KOPT-K1 (cell line): ENCODE measurements around the gene SOX14.

Source experiments
- H3K27ac ChIP-seq: fragments of 200-600 bp; sonication (generic); 2 replicates; pipeline ENCODE4 v1.5.1; 2016; ENCODE audit warnings: antibody characterized with exemption, mild to moderate bottlenecking, low read depth, low read length; ENCODE audit not compliant: poor library complexity, severe bottlenecking
- H3K36me3 ChIP-seq: fragments of 200-600 bp; sonication (generic); 2 replicates; pipeline ENCODE4 v1.5.1; 2017; ENCODE audit warnings: antibody characterized with exemption, mild to moderate bottlenecking, low read length, moderate library complexity; ENCODE audit not compliant: insufficient read depth
- H3K9me3 ChIP-seq: fragments of 200-600 bp; sonication (generic); 2 replicates; pipeline ENCODE4 v1.5.1; 2017; ENCODE audit warnings: antibody characterized with exemption, low read length, mild to moderate bottlenecking; ENCODE audit not compliant: insufficient read depth, poor library complexity, severe bottlenecking

Gene SOX14

GRCh38 chr3:137764001-137764433 lies at the start of gene SOX14:
Gene SOX14 (plus strand): TSS chr3:137764315. CDS start chr3:137764785, 470 bp downstream.
- no peak within 1 kb of the TSS for H3K27ac ChIP-seq
- peaks cover 10% of the 10 kb centered on the region for H3K9me3 ChIP-seq
- H3K36me3 ChIP-seq: no peaks in the 10 kb centered on the region

GRCh38 chr3:137714551-137714950 lies 49.6 kb upstream of the SOX14 start:
- Histone ChIP-seq H3K9me3 (no peaks in the 10 kb centered on the region), H3K36me3 (no peaks in the 10 kb centered on the region)

GRCh38 chr3:137724240-137724639 lies 39.9 kb upstream of the SOX14 start:
- no peaks in the 10 kb centered on the region for H3K9me3 ChIP-seq
- H3K27ac ChIP-seq: no peak overlapping the region

More at GRCh38 chr3:137714551-137714950, 49.6 kb upstream of the SOX14 start:
- no peak overlapping the region for H3K27ac ChIP-seq

GRCh38 chr3:137737208-137737607 lies 26.9 kb upstream of the SOX14 start:
- no peaks in the 10 kb centered on the region for H3K36me3 ChIP-seq
- peaks cover 18% of the 10 kb centered on the region for H3K9me3 ChIP-seq
- H3K27ac ChIP-seq: no peak overlapping the region

More at GRCh38 chr3:137724240-137724639, 39.9 kb upstream of the SOX14 start:
- no peaks in the 10 kb centered on the region for H3K36me3 ChIP-seq

- Histone ChIP-seq H3K27ac (no peak overlapping the region), H3K36me3 (no peaks in the 10 kb centered on the region), H3K9me3 (peaks cover 18% of the 10 kb centered on the region)
Observed at GRCh38 chr3:137738710-137739109, 25.4 kb upstream of the SOX14 start.

GRCh38 chr3:137743608-137744007 lies 20.5 kb upstream of the SOX14 start:
- Histone ChIP-seq H3K9me3 (no peaks in the 10 kb centered on the region), H3K27ac (no peak overlapping the region), H3K36me3 (no peaks in the 10 kb centered on the region)

GRCh38 chr3:137746808-137747207 lies 17.3 kb upstream of the SOX14 start:
- Histone ChIP-seq H3K9me3 (no peaks in the 10 kb centered on the region), H3K36me3 (no peaks in the 10 kb centered on the region)

GRCh38 chr3:137759505-137759904 lies 4.6 kb upstream of the SOX14 start:
- Histone ChIP-seq H3K27ac (no peak overlapping the region), H3K9me3 (no peaks in the 10 kb centered on the region), H3K36me3 (no peaks in the 10 kb centered on the region)

More at GRCh38 chr3:137746808-137747207, 17.3 kb upstream of the SOX14 start:
- H3K27ac ChIP-seq: no peak overlapping the region

GRCh38 chr3:137760341-137761098 lies 3.6 kb upstream of the SOX14 start:
- Histone ChIP-seq H3K9me3 (peaks cover 5% of the 10 kb centered on the region), H3K36me3 (no peaks in the 10 kb centered on the region), H3K27ac (no peak overlapping the region)

- Histone ChIP-seq H3K9me3 (peaks cover 10% of the 10 kb centered on the region), H3K36me3 (no peaks in the 10 kb centered on the region), H3K27ac (no peak overlapping the region)
Observed at GRCh38 chr3:137761099-137761562, 3.0 kb upstream of the SOX14 start.

GRCh38 chr3:137761563-137762503 lies 2.3 kb upstream of the SOX14 start:
- no peaks in the 10 kb centered on the region for H3K36me3 ChIP-seq
- H3K9me3 ChIP-seq: peaks cover 10% of the 10 kb centered on the region
- H3K27ac ChIP-seq: no peak overlapping the region

GRCh38 chr3:137762674-137763593 lies 1.2 kb upstream of the SOX14 start:
- Histone ChIP-seq H3K36me3 (no peaks in the 10 kb centered on the region), H3K9me3 (peaks cover 10% of the 10 kb centered on the region), H3K27ac (no peak overlapping the region)

GRCh38 chr3:137763594-137763938 lies 549 bp upstream of the SOX14 start:
- Histone ChIP-seq H3K27ac (no peak overlapping the region), H3K36me3 (no peaks in the 10 kb centered on the region), H3K9me3 (peaks cover 10% of the 10 kb centered on the region)

GRCh38 chr3:137764563-137765309 lies 621 bp downstream of the SOX14 start:
- Histone ChIP-seq H3K36me3 (no peaks in the 10 kb centered on the region), H3K27ac (no peak overlapping the region), H3K9me3 (peaks cover 10% of the 10 kb centered on the region)
